ENCODE data around the gene FANCC.

FANCC gene

GRCh38 chr9:95085036-95085770 is 232.3 kb downstream of the FANCC start:
- DNase-seq (ENCODE audit: low read depth), result no peak

DNA sequence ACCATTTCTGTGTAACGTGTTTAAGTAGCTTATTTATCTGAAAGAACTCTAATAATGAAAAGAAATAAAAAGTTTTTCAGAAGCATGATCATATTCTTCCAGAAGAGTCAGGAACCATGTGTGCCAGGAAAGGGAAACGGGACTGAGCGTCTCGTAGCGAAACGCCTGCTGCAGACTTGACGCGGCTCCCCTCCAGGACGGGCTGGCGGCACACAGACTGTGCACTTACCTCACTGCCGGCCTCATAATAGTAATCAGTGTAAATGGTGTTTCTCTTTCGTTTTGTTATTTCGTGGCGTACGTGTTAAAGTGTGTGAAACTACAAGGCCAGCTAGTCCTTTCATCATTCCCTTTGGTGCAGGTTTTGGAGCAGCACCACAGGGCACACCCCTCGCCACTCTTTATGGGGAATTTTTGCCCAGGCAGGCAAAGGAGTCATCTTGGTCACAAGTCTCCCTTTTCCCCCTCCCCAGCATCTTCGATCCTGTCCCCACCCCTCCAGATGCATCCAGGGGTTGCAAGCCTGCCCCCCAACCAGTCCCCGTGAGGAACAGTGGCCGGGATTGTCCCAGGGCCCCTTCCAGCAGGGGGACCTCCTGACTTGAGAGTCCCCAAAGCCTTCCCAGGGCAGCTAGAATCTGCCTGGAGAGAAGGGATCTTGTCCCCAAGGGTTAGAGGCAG is 233.1 kb downstream of the FANCC start:
- DNase-seq (ENCODE audit: low read depth), result no peak

- DNase-seq (ENCODE audit: low read depth), result no peak
These were observed 234.3 kb downstream of the FANCC start for GRCh38 chr9:95083086-95083768.

GRCh38 chr9:95082401-95083084 is 235.0 kb downstream of the FANCC start:
- DNase-seq (ENCODE audit: low read depth), result no peak

DNA sequence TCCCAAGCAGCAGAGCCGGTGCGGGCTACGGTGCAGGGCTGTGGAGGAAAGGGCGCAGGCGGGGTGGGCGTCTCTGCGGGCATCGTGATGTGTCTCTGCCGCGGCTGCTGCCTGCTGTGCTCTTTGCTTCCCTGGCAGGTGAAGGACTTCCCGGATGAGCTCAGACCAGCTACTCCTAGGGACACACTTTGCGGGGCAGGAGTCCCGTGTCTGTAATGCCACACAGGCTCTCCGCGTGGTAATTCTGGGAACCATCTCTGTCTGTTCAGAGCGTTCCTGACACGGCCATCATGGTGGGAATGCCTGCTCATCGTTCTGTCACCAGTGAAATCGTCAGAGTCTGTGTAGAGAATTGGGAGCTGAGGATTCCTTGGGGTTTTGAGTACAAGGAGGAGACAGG is 235.5 kb downstream of the FANCC start:
- DNase-seq (ENCODE audit: low read depth), result no peak

- DNase-seq (ENCODE audit: low read depth), result no peak
These were observed 236.4 kb downstream of the FANCC start for GRCh38 chr9:95080961-95081647.

GRCh38 chr9:95079461-95079860 is 238.0 kb downstream of the FANCC start:
- DNase-seq (ENCODE audit: low read depth), result no peak

DNA sequence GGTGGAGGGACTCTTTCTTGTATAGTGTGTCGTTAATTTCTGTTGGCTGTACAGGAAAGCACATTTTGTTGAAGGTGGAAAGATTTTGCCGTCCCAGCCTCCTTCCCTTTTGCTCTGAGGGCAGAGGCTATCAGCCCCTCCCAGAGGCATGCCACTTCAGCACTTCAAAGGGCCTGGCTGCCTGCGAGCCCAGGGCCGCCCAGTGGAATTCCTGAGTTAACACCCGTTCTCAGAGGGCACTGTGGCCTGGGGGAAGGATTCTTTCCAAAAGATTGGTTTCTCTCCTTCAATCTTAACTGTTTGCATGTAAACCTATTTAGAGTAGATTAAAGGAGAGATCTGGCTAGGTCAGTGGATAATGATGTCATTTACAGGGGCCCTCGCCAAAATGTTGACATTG is 238.6 kb downstream of the FANCC start:
- no peak for DNase-seq (ENCODE audit: low read depth)

DNA sequence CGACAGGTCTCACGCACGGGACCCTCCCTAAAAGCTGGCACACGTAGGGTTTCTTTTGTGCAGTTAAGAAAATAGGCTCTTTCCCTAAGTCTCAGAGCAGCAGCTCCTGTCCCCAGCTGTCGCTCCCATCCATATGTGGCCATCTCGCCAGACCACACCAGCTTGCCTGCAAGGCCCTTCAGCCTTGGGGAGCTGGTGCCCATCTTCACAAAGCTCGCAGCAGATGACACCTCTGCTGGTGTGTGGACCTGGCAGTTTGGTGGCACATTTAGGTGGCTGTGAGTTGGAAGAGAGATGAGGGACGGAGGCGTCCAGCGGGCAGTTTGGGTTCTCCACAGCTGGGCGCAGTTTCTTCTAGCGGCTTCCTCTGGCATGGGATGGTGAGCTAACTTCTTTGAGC is 239.0 kb downstream of the FANCC start:
- DNase-seq (ENCODE audit: low read depth), result no peak

GRCh38 chr9:95077766-95078370 is 239.6 kb downstream of the FANCC start:
- DNase-seq (ENCODE audit: low read depth), result no peak

GRCh38 chr9:95077053-95077765 is 240.3 kb downstream of the FANCC start:
- no peak for DNase-seq (ENCODE audit: low read depth)

DNA sequence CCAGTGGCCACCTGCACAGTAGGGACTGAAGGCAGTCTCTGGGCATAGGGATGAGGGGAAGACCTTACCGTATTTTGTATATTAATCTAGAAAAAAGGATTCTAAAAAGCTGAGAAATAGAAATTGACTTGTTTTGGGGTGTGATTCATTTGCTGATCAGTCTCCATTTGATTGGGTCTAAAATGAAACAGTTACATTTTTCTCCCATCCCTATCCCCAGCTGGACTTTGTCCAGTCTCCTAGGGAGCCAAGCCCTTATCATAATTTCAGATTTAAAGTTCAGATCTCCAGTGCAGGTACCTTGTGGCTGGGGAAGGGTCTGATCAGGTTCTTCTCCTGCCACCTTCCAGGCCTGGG is 240.8 kb downstream of the FANCC start:
- no peak for DNase-seq (ENCODE audit: low read depth)

- DNase-seq (ENCODE audit: low read depth), result no peak
These were observed 241.8 kb downstream of the FANCC start for GRCh38 chr9:95075700-95076099.

DNA sequence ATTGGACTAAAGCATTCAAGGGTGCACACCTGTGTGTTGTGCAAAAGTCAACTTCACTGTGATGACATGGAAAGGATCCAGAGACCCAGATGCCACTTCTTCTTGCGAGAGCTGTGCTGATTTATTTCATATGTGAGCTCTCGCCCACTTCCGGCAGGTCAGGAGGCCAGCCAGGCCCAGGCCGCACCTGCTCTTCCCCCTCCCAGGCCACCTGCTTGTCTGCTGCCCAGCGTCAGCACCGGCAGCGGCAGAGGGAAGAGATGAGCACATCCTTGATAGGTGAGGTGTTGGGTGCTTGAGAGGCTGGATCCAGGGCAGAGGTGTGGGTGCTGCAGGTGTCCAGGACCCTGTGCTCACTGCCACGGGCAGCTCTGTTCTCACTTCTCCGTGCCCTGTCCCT is 242.9 kb downstream of the FANCC start:
- no peak for DNase-seq (ENCODE audit: low read depth)

DNA sequence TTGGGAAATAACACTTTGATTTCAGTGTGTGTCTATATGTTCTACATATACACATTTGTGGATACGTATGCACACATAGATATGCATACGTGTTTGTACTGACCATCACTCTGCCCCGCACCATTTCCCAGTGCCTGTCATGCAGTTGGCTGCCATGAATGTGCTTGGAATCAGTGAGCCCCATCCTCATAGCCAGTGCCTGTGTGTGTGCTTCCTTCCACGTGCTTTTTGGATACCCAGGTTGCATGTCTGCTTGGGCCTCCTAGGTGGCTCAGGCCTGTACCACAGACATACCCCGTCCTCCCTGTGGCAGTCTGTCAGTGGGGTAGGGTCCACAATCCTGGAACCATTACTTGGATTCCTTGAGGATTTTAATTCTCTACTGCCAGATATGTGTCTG is 243.6 kb downstream of the FANCC start:
- no peak for DNase-seq (ENCODE audit: low read depth)

DNA sequence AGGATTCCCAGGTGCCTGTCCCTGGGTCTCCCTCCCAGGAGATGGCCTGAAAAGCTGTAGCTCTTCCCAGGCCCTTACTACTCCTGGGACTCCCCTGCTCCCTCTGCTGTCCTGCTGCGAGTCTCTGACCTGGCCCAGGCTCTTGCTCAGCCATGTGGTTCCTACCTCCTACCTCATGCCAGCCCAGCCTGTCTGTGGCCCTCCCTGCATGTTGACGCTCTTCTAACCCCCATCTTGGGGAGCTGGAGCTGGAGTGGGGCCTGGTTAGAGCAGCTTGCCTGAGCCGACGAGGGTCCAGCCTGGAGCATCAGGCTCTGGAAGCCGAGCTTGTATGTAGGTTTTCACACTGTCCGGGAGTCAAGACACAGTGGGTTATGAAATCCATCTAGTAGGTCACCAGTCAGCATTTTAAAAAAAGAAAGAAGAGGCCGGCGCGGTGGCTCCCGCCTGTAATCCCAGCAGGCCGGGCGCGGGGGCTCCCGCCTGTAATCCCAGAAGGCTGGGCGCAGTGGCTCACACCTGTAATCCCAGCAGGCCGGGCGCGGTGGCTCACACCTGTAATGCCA is 244.4 kb downstream of the FANCC start:
- no peak for DNase-seq (ENCODE audit: low read depth)

DNA sequence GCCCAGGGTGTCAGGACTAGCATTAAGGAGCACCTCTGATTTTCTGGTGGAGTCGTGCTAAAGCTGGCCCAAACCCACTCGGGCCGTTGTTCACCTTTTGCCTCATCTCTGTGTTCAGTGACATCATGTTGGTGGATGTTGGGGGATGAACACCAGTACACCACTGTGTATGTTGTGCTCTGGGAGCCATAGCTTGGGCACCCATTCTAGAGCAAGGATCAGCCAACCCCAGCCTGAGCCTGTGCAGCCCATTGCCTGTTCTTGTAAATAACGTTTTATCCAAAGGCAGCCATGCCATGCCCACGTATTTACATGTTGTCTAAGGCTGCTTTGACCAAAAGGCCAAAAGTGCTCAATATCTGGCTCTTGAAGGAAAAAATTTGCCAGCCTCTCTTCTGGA is 245.6 kb downstream of the FANCC start:
- DNase-seq (ENCODE audit: low read depth), result no peak

GRCh38 chr9:95071450-95071849 is 246.1 kb downstream of the FANCC start:
- no peak for DNase-seq (ENCODE audit: low read depth)

DNA sequence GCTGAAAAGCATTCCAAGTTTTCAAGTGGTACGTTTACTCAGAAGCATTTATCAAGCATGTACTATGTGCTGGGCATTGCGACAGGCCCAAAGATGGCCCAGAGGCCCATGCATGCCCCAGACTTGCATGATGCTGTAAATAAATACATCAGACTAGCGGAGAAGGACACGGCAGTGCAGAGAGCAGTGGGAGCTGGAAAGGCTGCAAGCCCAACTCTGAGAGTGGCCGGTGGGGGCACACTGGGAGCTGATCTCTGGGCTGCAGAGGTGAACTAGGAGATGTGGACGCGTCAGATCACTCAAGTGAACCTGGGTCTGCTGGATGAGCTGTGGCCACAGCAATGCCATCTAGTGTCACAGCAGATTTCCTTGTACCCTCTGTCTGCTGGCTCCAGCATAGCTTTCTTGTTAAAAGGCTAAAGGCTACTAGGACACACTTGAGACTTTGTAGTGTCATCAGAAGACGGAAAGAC is 246.9 kb downstream of the FANCC start:
- DNase-seq (ENCODE audit: low read depth), result no peak

GRCh38 chr9:95067897-95068296 is 249.6 kb downstream of the FANCC start:
- no peak for DNase-seq (ENCODE audit: low read depth)

GRCh38 chr9:95067057-95067456 is 250.5 kb downstream of the FANCC start:
- no peak for DNase-seq (ENCODE audit: low read depth)
